Measurements from ENCODE around the gene CTIF.
A peak's percentile ranks its signal among the peaks of the same experiment; 100 is the strongest.

Gene CTIF

GRCh38 chr18:48533340-48534070 is 5.3 kb upstream of the CTIF start:
- no peak for DNase-seq (ENCODE audit: low read depth in 2 of 2)

DNA sequence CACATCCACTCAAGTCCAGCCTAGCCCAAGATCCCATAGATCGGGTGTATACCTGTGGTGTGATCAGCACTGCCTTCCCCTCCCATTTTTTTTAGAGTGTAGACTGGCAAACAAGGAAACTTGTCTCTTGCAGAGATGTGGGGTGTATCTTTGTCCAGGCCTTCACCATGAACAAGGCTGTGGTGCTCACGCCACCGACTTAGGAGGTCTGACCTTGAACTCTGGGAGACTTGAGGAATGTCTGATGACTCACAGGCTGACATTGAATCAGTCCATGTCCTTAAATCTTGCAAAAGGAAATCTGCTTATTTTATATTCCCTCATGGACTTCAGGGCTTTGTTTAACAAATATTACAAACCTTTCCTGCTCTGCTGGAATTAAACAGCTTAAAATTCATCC is 4.5 kb upstream of the CTIF start:
- DNase-seq (ENCODE audit: low read depth in 2 of 2): no peak

DNA sequence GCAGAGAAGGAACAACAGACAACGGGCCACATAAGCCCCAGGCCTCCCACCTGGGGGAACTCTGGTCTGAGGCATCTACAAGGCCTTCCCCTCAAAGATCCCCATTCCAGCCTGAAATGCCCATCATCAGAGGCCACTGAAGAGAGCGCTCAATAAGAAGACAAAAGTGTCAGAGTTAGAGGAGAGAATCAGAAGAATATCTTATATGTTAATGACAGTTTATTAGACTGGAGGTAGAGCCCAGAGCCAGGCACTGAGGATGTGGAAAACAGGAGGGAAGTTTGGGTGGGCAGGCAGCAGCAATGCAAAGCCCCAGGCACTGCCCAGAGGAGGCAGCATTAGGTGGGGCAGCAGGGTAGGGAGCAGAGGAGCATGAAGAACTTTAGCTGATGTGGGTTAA is 2.9 kb upstream of the CTIF start:
- DNase-seq (ENCODE audit: low read depth in 2 of 2): no peak

GRCh38 chr18:48536516-48536915 is 2.3 kb upstream of the CTIF start:
- DNase-seq (ENCODE audit: low read depth in 2 of 2): no peak

- DNase-seq (ENCODE audit: low read depth in 2 of 2): peak in 1 of 2 donors; percentile 7
Measured at GRCh38 chr18:48539406-48540250, 797 bp downstream of the CTIF start.

DNA sequence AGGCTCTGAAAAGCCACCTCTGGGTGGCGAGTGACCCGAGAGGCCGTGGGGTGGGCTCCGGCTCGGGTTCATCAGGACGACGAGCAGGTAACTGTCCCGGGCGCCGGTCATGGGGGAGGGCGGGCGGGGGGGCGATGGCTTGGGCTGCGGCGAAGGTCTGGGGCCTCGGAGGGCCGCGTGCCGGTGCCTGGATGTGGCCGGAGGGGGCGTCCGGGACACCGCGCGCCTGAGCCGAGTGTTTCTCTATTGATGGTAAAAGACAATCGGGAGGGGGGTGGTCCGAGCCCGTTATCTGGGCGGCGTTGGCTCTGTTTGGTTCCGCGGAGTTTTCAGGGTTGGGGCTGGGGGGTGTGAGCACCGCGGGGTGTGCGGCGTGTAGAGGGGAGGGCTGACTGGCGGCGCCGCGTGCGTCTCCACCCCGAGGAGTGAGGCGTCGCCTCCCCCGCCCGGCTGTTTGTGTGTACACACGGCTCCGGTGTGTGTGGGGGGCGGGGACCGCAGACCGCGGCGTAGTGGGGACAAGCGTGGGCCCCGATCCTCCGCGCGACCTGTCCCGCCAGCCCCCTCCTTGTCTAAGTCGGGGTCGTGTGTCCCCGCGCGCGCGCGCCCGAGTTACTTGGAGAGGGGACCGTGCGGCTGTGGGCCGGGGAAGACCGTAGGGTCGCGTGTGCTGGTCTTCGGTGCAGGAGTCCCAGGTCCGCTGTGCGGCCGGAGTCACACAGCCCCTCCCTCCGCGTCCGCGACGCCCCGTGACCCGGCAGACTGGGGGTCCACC is 1.6 kb downstream of the CTIF start:
- peak; percentile 31 to 32 for DNase-seq (ENCODE audit: low read depth in 2 of 2)

- DNase-seq (ENCODE audit: low read depth in 2 of 2): peak in 1 of 2 donors; percentile 8
Measured at GRCh38 chr18:48541026-48541746, 2.4 kb downstream of the CTIF start.

- no peak for DNase-seq (ENCODE audit: low read depth in 2 of 2)
Measured at GRCh38 chr18:48541747-48542400, 3.0 kb downstream of the CTIF start.

DNA sequence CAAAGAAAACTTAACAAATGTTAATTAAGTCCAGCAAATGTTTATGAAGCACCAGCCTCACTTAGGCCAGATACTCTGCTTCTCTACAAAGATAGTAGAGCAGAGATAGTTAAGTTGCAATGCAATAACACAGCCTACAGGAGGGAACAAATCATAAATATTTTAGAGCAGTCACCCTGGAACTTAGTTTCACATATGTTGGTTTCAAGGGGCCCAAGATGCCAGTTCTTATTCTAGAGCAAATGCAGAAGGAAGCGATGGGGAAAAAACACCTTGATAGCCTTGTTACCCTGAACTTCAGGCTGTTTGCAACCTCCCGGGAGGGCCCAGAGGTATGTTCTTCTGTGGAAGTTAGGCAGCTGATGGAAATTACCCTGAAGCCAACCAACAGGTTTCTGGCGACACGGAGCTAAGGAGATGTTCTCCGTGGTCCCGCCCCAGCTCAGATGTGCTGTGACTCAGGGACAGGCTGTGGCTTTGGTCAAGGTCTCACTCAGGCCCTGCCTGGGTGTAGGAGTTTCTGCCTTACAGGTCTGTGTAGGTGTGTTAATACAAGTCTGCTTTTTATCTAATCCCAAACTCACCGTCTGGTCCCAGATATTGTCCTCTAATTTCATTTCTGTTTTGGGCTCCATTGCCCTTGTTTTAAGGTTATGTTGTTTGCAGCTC is 3.8 kb downstream of the CTIF start:
- DNase-seq (ENCODE audit: low read depth in 2 of 2): no peak

GRCh38 chr18:48543228-48543627 is 4.4 kb downstream of the CTIF start:
- DNase-seq (ENCODE audit: low read depth in 2 of 2): peak; percentile 18 to 20

DNA sequence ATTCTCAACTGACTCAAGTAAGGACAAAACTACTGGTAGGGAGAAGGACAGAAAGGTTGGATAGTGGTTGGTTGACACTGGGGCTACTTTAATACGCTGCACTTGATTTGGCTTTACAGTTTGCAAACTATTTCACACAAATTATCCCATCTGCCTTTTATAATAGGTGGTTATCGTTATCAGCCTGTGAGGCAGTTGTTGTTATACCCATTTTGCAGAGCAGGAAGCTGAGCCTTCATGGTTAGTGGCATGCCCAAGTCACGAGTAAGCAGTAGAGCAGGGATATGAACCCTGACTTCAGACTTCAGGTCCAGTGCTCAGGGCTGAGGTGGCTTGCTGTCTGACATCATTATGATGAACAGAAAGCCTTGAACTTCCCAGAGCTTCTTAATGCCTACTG is 5.3 kb downstream of the CTIF start:
- no peak for DNase-seq (ENCODE audit: low read depth in 2 of 2)

- no peak for DNase-seq (ENCODE audit: low read depth in 2 of 2)
Measured at GRCh38 chr18:48544661-48545415, 6.0 kb downstream of the CTIF start.

- no peak for DNase-seq (ENCODE audit: low read depth in 2 of 2)
Measured at GRCh38 chr18:48545757-48546321, 7.0 kb downstream of the CTIF start.

GRCh38 chr18:48546396-48546795 is 7.6 kb downstream of the CTIF start:
- DNase-seq (ENCODE audit: low read depth in 2 of 2): no peak

- no peak for DNase-seq (ENCODE audit: low read depth in 2 of 2)
Measured at GRCh38 chr18:48547531-48547981, 8.7 kb downstream of the CTIF start.

GRCh38 chr18:48548011-48548771 is 9.4 kb downstream of the CTIF start:
- no peak for DNase-seq (ENCODE audit: low read depth in 2 of 2)

GRCh38 chr18:48548921-48549320 is 10.1 kb downstream of the CTIF start:
- DNase-seq (ENCODE audit: low read depth in 2 of 2): no peak

DNA sequence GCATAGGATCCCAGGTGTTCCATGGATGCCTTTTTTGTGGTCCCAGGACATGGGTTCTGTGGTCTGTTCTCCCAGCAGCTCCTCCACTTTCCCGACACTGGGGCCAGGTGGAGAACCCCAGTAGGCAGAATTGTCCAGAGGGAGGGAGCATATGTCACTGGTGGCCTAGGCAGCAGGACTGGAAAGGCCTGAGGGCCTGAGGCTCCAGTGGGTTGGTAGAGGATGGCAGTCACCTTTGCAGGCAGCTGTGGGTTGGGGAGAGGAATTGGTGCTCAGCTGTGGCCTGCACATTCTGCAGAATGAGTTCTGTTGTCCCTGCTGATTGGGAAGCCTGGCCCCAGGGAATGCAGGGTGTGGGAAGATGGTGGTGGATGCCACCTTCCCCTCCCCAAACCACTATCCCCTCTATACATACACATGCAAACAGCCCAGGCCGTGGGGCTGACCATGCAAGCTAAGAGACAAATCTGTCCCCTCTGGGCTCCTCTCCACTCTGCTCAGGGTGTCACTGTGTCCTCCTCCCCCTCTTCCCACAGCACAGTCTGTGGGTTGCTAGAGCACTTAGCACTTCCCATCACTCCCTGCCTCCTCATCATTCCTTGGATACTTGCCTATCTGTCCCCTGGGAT is 11.4 kb downstream of the CTIF start:
- no peak for DNase-seq (ENCODE audit: low read depth in 2 of 2)
